ENCODE results near the gene BAHCC1.
A peak's percentile ranks its signal among the peaks of the same experiment; 100 is the strongest.

BAHCC1 gene

DNA sequence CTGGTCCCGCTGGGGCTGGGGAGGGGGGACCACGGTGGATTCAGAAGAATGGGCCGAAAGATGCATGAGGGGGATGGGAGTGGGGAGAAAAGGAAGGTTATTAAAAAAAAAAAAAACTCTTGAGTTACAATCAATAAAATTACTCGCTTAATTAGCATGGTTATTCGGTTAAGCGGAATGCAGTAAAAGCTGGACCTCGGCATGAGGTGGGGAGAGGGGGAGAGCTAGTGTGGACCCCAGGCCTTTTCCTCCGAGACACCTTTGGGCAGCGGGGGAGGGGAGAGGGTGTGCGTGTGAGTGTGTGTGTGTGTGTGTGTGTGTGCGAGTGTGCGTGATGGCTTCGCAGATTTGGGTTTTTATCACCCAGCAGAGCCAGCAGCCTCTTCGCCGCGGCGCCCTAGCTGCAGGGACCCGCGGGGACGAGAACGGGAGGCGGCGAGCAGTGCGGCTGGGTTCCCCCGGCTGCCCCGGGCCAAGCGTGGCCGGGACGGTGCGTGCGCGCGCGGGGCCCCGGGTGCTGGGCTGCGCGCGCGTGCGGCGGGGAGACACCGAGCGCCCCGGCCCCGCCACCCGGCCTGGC, 3.7 kb downstream of the BAHCC1 start:
- no peak for DNase-seq

DNA sequence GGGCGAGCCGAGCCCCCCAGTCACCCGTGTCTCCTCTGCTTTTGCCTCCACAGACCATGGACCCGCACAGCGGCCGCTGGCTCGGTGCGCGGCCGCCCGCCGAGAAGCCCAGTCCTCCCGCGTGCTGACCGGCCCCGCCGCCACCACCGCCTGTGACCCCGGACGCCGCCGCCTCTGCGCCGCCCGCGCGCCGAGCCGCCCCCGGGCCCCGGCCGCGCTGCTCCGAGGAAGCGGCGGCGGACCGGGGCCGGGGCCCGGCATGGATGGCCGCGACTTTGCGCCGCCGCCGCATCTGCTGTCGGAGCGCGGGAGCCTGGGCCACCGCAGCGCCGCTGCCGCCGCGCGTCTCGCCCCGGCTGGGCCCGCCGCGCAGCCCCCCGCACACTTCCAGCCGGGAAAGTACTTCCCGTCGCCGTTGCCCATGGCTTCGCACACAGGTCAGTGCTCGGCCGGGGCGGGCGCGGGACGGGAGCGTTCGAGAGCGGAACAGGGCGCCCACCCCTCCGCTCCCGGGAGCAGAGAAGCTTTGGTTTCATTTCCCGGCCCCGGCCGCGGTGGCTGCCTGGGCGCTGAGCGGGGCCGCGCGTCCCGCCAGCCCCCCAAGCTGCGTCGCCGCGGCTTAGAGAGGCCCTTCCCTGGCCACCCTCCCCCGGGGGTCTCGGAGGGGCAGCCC, 4.4 kb downstream of the BAHCC1 start:
- DNase-seq, result peak in 1 of 2 donors; percentile 38

DNA sequence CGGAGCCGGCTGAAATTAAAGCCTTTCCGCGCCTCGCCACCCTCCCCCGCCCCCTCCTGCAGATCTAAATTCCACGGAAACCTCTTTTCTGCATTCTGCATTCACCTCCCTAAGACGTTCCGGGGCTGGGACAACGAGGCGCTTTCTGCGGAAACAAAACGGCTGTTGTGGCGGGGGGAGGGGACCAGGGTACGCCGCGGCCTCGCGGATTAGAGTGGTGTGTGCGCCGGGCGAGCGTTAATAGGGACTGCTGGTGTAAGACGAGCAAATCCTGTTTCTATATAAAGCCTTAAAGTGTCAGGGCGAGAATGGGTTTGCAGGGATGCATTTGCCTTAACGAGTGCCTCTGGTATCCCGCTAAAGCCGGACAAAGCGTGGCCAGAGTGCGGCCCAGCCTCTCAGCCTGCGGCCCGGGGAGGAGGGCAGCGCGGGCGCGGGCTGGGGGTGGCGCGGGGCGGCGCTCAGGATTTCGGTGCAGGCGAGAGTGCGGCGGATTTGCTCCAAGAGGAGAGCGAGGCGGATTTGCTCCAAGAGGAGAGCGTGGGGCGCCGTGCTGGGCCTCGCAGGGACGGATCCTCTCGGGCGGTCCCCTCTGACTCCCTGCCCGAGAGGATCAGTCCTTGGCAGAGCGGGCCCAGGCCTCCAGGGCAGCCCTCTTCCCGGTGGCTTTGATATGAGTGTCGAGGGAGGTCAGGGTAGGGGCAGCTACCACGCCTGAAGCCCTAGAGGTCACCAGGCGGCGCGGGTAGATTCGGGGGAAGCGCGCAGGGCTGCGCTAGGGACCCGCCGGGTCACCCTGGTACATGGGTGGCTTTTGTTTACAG, 5.1 kb downstream of the BAHCC1 start:
- no peak for DNase-seq

- no peak for DNase-seq
Observed at GRCh38 chr17:81400996-81401722, 5.9 kb downstream of the BAHCC1 start.

DNA sequence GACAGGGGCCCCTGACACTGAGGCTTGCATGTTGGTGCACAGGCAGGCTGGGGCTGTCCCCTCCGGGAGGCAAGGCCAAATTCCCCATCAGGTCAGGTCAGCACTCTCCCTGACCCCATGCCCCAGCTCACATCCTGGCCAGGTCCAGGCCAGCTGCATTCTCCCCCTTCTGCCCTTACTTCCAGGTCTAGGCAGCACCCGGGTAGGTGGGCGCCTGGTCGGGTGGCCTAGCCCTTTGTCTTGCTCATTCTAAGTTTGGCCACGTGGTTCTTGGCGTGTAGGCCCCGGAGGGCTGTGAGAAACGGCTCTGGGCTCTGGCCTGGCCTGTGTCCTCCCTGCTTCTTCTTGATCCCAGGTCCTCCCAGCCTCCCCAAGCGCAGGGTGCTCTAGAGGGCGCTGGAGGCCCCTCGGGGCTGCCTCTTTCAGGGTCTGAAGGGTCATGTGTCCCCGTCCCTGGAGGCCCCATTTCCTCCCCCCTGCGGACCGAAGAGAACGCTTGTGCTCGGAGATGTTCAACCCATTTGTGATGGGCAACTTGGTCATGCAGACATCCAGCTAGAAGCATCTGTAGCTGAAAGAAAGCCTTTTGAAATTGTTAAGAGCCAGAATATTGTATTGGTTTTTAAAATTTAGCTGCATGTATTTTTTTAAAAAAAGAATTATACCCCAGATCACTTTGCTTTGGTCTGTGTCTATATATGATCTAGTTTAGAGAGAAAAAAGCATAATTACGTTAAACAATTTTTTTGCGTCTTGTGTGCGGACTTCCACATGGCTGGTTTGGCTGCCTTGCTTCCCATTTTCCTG, 6.7 kb downstream of the BAHCC1 start:
- peak in 1 of 2 donors; percentile 45 for DNase-seq

GRCh38 chr17:81402530-81402941, 7.3 kb downstream of the BAHCC1 start:
- no peak for DNase-seq

GRCh38 chr17:81402981-81403467, 7.8 kb downstream of the BAHCC1 start:
- DNase-seq, result no peak

- no peak for DNase-seq
Observed at GRCh38 chr17:81403671-81404534, 8.6 kb downstream of the BAHCC1 start.

DNA sequence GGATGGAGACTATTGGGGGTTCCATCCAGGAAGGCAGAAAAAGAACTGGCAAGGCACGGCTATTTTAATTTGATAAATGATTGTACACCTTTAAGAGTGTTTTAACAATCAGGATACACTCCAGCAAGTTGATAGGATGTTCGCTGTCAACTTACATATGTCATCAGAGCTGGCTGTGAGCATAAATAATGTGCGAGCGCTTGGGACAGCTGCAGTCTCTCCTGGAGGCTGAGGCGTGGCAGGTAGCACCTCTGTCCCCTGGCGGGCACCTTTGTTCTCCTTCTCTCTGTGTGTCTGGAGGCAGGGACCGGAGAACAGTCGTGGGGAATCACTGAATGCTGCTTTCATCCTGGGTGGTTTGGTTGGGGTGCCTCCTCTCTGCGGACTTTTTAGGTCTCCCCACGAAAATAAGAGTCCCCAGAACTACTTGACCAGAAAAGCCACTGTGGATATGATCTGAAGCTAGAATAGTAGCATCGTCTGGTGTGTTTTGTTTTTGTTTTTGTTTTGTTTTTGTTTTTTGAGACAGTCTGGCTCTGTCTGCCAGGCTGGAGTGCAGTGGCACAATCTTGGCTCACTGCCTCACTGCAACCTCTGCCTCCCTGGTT, 9.4 kb downstream of the BAHCC1 start:
- DNase-seq, result no peak

GRCh38 chr17:81405411-81405872, 10.2 kb downstream of the BAHCC1 start:
- DNase-seq, result no peak

DNA sequence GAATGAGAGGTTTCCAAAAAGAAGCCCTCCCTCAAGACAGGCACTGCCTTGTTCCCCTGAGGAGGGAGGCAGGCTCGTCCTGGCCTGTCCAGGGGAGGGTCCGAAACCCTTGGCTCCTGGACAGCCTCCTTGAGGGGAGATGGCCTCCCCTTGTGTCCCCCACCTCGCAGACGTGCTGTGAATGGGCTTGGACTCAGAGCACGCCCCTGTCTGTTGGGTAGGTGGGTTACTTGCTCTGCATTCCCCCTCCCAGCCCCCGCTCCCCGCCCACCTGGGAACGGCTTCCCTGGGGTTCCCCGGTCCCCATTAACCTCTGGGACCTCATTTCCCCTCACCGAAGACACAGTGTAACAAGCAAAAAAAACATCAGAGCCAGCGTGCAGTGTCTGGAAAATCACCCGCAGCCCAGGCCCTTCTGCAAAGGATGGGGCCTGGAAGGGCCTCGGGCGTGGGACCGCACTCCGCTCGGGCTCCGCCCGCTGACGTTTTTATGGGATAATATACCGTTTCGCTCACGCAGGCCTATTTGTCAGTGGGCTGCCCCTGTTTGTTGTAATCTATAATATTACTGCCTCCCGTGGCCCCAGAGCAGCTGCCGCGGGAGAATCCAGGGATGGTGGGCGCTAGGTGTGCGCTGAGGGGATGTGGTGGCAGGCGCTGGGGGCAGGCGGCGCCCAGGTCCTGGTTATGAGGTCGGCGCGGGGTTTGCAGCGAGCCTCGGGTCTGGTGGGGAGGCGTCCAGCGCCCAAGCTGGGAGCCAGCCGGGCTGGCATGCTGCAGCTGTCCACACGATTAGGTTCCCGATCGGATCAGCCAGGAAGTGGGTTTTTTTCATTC, 11.1 kb downstream of the BAHCC1 start:
- no peak for DNase-seq

DNA sequence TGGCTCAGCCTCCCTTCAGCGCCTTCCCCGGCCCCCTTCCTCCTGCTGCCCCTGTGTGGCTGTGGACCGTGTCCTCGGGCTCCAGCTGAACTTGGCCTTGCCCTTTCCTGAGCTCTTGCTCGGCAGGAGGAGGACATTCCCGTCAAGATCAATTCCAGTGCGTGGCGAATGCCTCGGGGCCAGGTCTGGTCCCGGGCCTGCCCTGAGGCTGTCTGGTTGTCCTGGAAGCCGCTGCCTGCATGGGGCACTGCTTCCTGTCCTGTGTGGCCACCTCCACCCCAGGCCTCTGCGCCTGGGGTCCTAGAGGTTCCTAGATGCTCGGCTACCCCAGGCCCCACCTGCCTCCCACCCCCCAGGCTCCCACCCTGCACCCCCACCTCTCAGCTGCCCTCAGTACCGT, 12.8 kb downstream of the BAHCC1 start:
- no peak for DNase-seq

GRCh38 chr17:81409190-81409935, 14.1 kb downstream of the BAHCC1 start:
- DNase-seq, result no peak

GRCh38 chr17:81410852-81411251, 15.6 kb downstream of the BAHCC1 start:
- no peak for DNase-seq

GRCh38 chr17:81411305-81411704, 16.0 kb downstream of the BAHCC1 start:
- DNase-seq, result no peak

DNA sequence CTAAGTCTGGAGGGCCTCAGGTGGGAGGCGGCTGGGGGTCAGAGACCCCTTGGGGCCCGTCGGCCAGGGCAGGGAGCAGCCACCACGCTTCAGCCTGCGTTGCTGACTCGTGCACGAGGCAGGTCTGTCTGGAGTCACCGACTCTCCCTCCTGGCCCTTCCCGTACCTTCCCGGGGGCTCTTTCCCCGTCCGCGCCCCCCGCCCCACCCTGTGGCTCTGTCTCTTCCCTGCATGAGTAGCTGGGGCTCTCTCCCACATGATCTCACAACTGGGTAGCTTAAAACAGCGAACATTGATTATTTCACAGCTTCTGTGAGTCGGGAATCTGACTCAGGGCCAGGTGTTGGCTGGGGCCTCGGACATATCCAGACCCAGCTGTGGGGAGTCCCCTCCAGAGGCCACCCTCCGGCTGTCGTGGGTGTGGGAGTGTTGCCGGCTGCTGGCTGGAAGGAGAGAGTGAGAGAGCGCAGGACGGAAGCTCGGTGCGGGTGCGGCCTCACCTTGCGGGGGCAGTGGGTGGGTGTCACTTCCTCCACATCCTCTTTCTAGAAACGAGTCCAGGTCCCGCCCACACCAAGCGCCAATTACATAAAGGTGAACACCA, 17.3 kb downstream of the BAHCC1 start:
- no peak for DNase-seq

DNA sequence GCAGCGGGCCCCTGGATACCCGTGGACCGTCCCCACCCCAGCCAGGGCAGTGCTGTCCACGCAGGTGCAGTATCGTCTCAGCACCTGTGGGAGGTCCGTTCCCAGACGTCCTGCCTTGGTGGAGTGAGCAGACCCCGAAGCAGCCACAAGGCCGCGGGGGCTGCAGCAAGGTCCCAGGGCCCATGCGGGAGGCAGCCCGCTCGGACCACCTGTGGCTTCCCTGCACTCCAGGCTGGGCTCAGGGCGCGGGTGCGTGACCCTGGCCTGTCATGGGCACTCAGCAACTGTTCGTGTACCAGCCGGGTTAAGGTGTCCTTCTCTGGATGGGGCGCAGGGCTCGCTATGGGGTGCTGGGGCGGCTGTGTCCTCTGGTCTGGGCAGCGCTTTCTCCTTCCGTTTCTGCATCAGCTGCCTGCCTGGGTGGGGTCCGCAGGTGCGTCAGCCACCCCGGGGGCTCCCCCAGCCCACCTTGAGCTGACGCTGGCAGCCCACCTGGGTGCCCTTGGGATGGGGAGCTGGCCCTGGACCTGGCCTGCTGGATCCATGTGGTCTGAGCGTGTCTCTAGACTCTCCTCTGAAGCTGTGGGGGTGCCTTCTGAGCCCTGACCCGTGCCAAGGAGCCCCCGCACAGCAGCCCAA, 18.4 kb downstream of the BAHCC1 start:
- DNase-seq, result no peak

Measured in inflammatory macrophage treated with lipopolysaccharide for 1 hour (primary cell).